Renal pelvis (tissue), 4 donors: ENCODE results near the gene IKZF2. TPM values are rescaled to one million over a fixed set of nuclear protein-coding genes. Genes with fewer than 3 reads are reported as not detected.

Experiments used
- DNase-seq: peaks from one replicate; pipeline ENCODE4 v3.0.0-alpha.2; 2013
- polyA plus RNA-seq, 3 donors: library from polyadenylated mRNA; unstranded; fragments of 120-200 nt; gene quantifications; one replicate each; pipeline ENCODE4 v1.2.1, GENCODE V29; 2013; ENCODE audit not compliant: insufficient read length in 3 of 3

IKZF2 gene
- polyA plus RNA-seq, 3 donors: 7.3 to 10.5 (median 10.0) TPM

DNA sequence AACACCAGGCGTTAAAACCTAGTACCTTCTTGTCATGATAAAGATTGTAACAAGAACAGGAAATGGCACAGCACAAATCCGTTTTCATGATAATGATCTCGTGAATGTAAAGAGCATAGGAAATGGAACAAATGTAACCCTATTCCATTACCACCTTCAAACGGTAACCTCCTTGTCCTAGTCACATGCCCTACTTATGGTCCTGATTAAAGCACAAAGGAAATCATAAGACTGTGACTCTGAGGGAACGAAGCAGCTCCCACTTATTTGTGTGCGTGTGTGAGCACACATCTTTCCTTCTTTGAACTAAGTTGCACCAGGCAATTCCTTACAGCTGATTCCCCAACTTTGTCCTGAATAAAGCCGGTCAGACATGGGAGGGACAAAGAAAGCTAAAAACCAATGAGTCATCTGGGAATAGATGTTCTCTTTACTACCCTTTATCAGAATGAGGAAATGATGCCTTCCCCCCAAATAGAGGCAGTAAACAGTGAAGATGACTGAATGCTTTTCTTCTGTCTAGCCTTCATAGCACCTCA lies 192.6 kb downstream of the IKZF2 start:
- DNase-seq: no peak

DNA sequence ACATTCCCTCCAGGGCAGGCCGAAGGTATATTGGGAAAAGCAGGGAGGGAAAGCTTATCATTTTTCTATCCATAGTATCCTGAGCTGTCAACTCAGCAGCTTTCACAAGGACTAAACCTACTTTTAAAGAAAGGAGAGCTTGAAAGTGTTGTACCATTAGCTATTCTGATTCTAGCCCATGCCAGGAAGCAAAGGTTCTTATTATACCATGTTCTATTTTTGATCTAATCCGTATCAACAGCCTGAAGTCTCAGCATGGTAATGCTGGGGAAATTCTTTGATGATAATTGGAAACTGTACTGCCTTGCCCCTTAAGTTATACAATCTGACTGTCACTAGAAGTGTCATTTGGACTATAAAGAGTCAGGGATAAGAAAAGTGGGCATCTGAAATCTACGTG lies 193.3 kb downstream of the IKZF2 start:
- no peak for DNase-seq

DNA sequence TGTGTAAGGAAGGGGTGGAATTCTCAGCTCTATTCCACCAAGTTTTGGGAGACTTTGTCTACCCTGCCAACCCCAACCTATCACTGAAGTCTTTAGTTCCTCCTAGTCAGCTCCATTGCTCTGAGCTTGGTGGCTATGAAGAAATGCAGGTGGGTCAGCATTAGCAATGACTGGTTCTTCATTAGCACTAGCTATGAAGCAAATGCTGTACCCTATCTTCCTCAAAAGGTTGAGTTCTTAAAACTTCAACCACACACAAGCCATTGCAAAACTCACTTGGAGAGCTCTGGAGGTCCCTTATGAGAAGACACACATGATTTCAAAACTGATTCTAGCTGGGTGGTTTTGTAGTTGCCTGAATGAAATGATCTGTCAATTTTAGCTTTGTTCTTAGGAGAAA lies 193.8 kb downstream of the IKZF2 start:
- DNase-seq: no peak

DNA sequence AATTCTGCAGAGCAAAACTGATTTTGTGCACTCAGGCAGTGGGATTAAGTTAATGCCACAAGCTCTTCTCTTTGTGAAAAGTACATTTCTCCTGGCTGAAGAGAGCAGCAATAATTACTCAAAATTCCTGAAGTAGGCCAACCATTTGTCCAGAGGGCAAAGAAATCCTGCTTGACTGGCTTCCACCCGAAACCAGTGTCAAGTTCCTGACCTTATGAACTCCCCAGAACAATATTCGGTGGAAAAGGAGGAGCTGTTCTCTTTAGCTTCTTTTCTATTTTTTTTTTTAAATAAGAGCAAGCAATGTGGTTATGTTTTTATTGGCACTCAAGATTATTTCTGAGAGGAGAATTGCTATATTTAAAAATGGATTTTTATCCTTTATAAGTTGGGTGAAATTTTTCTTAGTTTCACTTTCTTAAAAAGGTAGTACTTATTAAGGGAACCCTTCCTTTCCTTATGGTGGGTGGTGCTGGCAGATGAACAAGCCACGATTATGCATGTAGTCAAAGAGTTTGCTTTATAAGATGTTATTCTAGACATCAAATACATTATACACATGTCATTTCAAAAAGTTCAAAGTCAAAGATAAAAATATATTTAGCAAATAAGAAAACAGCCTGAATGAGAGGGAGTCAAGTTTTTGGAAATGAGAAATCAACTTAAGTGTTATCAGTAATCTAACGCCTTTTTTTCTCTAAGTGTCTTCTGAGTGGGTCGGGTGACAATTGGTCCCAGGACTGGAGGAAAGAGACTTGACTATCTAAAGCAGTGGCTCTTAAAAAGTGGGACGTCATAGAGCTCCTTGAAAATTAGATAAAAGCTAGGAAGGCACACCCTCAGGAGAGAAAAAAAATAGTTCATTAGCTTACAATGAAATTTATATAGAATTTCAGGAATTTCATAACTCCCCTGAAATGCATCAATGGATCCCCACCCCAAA lies 194.5 kb downstream of the IKZF2 start:
- DNase-seq: no peak

DNA sequence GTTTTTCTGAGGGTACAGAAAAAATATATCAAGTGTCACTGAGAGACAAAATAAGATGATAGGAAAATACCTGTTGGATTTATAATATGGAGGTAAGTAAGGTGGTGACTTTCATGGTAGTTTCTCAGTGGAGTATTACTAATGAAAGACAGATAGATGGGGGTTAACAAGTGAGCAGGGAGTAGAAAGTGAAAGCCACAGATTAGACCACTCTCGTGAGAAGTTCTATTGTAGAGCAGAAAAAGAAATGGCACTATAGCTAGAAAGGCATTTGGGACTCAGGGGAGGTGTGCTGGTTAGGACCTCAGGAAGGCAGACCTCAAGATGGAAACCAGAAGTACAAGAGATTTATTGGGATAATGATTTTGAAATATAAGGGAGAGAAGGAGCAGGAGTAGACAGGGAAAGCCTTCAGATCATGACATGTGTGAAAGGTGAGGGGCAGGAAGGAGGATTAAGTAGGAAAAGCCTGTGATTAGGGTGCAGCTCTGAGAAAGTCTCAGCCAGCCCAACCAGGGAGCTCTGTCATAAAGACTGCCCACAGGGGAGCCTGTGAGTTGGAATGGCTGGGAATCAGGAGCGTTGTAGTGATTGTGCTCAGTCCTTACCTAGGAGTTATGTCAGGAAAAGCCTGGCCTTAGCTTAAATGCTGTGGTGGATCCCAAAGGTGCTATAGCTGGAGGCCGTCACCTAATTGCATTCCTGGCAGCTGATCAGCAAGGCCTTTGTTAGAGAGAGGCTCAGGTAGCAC lies 198.1 kb downstream of the IKZF2 start:
- DNase-seq: no peak

GRCh38 chr2:212949786-212950185 lies 201.6 kb downstream of the IKZF2 start:
- no peak for DNase-seq

Other genes with a start within 250 kb of the IKZF2 start
- gene SPAG16, start 132.9 kb upstream of the IKZF2 start, polyA plus RNA-seq: 10 to 100 TPM; 57.2 to 69.5 (median 60.2) TPM